22Rv1 (cell line): ENCODE measurements around the gene PALD1.

Experiments used
- H3K27ac ChIP-seq: fragments of 450-650 bp; 2 replicates; pipeline ENCODE4 v1.5.1; 2017
- CTCF ChIP-seq: fragments of 450-650 bp; IDR thresholded peaks from 2 replicates; pipeline ENCODE4 v1.5.1; 2017; ENCODE audit warnings: mild to moderate bottlenecking
- ZFX ChIP-seq: fragments of 450-650 bp; IDR thresholded peaks from 2 replicates; pipeline ENCODE4 v1.6.1; 2017; ENCODE audit warnings: antibody characterized with exemption, borderline replicate concordance

Gene PALD1

GRCh38 chr10:70494966-70495365 is 16.4 kb downstream of the PALD1 start:
- no peak for TF ChIP-seq ZFX
- TF ChIP-seq CTCF = no peak
- H3K27ac ChIP-seq = no peak overlapping the region

DNA sequence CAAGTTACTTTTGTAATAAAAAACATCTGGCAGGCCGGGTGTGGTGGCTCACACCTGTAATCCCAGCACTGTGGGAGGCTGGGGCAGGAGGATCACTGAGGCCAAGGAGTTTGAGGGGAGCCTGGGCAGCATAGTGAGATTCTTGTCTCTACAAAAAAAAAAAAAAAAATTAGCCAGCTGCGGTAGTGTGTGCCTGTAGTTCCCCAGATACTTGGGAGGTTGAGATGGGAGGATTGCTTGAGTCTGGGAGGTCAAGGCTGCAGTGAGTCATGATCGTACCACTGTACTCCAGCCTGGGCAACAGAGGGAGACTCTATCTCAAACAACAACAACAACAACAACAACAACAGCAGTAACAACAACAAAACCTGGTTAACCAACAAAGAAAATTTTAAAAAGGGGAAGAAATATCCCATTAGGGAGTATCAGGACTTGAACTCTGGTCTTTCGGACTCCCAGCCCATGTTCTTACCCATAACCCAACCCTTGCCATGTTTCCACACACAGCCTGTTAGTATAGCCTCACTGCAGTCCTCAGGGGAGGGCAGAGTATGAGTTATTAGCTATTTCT is 17.2 kb downstream of the PALD1 start:
- TF ChIP-seq ZFX (no peak), CTCF (no peak)
- H3K27ac ChIP-seq = no peak overlapping the region

- H3K27ac ChIP-seq = no peak overlapping the region
- TF ChIP-seq CTCF = no peak
- no peak for TF ChIP-seq ZFX
Measured at GRCh38 chr10:70496341-70497119, 18.0 kb downstream of the PALD1 start.

DNA sequence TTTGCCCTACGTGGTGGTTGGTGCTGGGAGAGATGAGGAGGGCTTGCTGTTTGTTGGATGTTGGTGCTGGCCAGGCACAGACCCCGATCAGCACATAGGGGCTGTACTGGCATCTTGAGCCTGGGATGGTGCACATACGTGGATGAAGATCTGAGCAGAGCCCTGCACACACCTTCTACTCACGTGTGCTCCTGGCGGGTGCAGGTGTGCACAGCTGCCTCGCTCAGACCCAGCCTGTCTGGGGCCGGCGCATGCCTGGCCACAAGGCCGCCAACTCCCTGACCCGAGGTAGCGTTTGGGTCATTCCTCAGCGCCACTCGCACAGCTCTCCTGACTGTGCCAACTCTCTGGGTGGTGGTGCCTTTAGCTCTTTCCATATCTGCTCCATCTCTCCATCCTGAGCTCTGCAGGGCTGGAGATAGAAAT is 18.6 kb downstream of the PALD1 start:
- TF ChIP-seq ZFX (no peak), CTCF (no peak)

GRCh38 chr10:70498970-70499835 is 20.6 kb downstream of the PALD1 start:
- TF ChIP-seq ZFX = no peak
- no peak for TF ChIP-seq CTCF
- H3K27ac ChIP-seq = no peak overlapping the region

More for the DNA sequence above, 18.6 kb downstream of the PALD1 start:
- no peak overlapping the region for H3K27ac ChIP-seq

GRCh38 chr10:70499836-70500167 is 21.2 kb downstream of the PALD1 start:
- H3K27ac ChIP-seq = no peak overlapping the region
- no peak for TF ChIP-seq CTCF
- no peak for TF ChIP-seq ZFX

DNA sequence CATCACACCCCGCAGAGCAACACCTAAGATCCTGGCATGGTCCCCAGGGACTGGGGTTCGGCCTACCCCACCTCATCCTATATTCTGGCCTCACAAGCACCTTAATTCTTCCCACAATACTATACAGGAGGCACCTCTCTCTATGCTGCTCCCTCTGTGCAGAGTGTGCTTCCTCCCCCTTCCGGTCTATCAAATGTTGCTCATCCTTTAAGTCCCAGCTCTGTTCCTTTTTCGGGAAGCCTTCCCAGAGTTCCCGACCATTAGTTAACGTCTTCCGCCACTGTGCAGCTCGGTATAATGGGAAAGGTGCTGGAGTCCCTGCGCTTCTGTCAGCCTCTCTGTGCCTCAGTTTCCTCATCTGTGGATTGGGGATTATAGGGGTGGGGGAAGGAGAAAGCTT is 21.8 kb downstream of the PALD1 start:
- no peak overlapping the region for H3K27ac ChIP-seq
- TF ChIP-seq CTCF (no peak), ZFX (no peak)
